Pancreas (tissue), 10 donors: ENCODE data around the gene N4BP2L2. TPM values are rescaled to one million over a fixed set of nuclear protein-coding genes. Genes with fewer than 3 reads are reported as not detected.

Experiments used
- ATAC-seq, 4 donors: fragments of 200-7000 bp; cut with Tn5 transposase; one replicate each; pipeline versions ENCODE4 v1.8.0 to v1.9.1; 2020; ENCODE audit warnings: mild to moderate bottlenecking in 4 of 4, moderate library complexity in 4 of 4
- DNase-seq, 6 donors: peaks; one replicate each; pipeline ENCODE4 v3.0.0-alpha.2; 2020
- FAIRE-seq: peaks from 2 replicates; lab custom pipeline; 2012; peaks lifted over from hg19 to GRCh38; lab: Jason Lieb, UNC
- H3K27ac ChIP-seq, 4 donors: fragments of 200-600 bp; sonication (generic); 1 replicate in 3 of 4; 2 replicates in 1 of 4; pipeline versions ENCODE4 v1.5.0 to v1.8.0; 2020
- H3K27me3 ChIP-seq, 4 donors: fragments of 200-600 bp; one replicate each; pipeline ENCODE4 v1.8.0; 2021
- H3K36me3 ChIP-seq, 3 donors: fragments of 200-600 bp; sonication (generic) in 1 of 3; one replicate each; pipeline versions ENCODE4 v1.5.0 to v1.8.0; 2020 to 2021
- H3K4me1 ChIP-seq, 3 donors: fragments of 200-600 bp; one replicate each; pipeline ENCODE4 v1.8.0; 2021
- H3K4me3 ChIP-seq, 4 donors: fragments of 200-600 bp; sonication (generic) in 2 of 4; one replicate each; pipeline versions ENCODE4 v1.5.0 to v1.8.0; 2020 to 2021
- H3K9me3 ChIP-seq, 4 donors: fragments of 200-600 bp; one replicate each; pipeline ENCODE4 v1.8.0; 2021
- CTCF ChIP-seq, 4 donors: fragments of 200-600 bp; sonication (generic) in 3 of 4; IDR thresholded peaks; one replicate each; pipeline versions ENCODE4 v1.5.0 to v1.8.0; 2021; ENCODE audit warnings: antibody characterized with exemption in 4 of 4
- WGBS, 2 donors: extraction: QIAGEN DNeasy Blood & Tissue Kit; methylation state at CpG; one replicate each; pipeline ENCODE4 v1.1.7; 2013; 5-methylcytosine and 5-hydroxymethylcytosine counted together
- intact Hi-C, 3 donors: fragments of 100-400 bp; cut with DNase I; formaldehyde crosslinking; loops; one replicate each; pipeline versions ENCODE4 v1.11.1 to v1.14.2; 2022
- polyA plus RNA-seq, 2 donors: library from polyadenylated mRNA; stranded (reverse); fragments of 200-250 nt; gene quantifications; one replicate each; pipeline ENCODE4 v1.2.3, GENCODE V29; 2013
- total RNA-seq, 6 donors: library from RNA; stranded (reverse); fragmentation: NEBNext Ultra II Directional in 4 of 6; extraction: Animal tissue kit (Norgen Biotek cat#: 25700) in 4 of 6; gene quantifications; one replicate each; pipeline versions ENCODE4 v1.2.1 to v1.2.4, GENCODE V29; 2021 to 2023
- donor health status: healthy with polysubstance abuse.
- donor health status: DM: no; HTN: no; CAD: no; lungs with moderate emphysema.
- donor health status: DM: no; HTN: no; CAD: no.
- donor health status: control.
- donor health status: control.
- donor health status: Bipolar disorder and iron deficiency.
- donor health status: DM: yes; HTN: yes; CAD: no.
- donor health status: DM: no; HTN: no; CAD: no.
- donor health status: DM: no; HTN: no; CAD: no.
- donor health status: DM: yes; HTN: yes; CAD: no.

N4BP2L2 gene
- total and polyA plus RNA-seq, 8 donors = 31.5 to 79.9 (median 50.3) TPM

GRCh38 chr13:32535748-32536147 is 2.8 kb downstream of the N4BP2L2 start:
- Histone ChIP-seq H3K27ac (no peak overlapping the region), H3K9me3 (no peaks in the 10 kb centered on the region), H3K27me3 (no peaks in the 10 kb centered on the region), H3K4me1 (peaks cover 4 to 45% (median 34%) of the 10 kb centered on the region in 3 donors), H3K4me3 (no peak overlapping the region), H3K36me3 (peaks cover 0 to 7% (median 0%) of the 10 kb centered on the region in 3 donors)
- no peak for TF ChIP-seq CTCF (IDR thresholded peaks at IDR 0.05)
- FAIRE-seq (no peak), ATAC-seq (no peak), DNase-seq (no peak)
- intact Hi-C loops = no loop called here
- 94 to 98% methylated on average over 2 of the region's 2 CpGs for WGBS, 2 donors

GRCh38 chr13:32535115-32535514 is 3.5 kb downstream of the N4BP2L2 start:
- Histone ChIP-seq H3K36me3 (peaks cover 0 to 7% (median 0%) of the 10 kb centered on the region in 3 donors), H3K4me1 (peaks cover 4 to 46% (median 34%) of the 10 kb centered on the region in 3 donors), H3K27me3 (no peaks in the 10 kb centered on the region), H3K27ac (no peak overlapping the region), H3K4me3 (no peak overlapping the region), H3K9me3 (no peaks in the 10 kb centered on the region)
- ATAC-seq = no peak
- intact Hi-C loops = no loop called here
- WGBS, 2 donors = 33 to 35% methylated on average over 1 of the region's 1 CpG
- no peak for FAIRE-seq
- no peak for DNase-seq
- no peak for TF ChIP-seq CTCF (IDR thresholded peaks at IDR 0.05)

- ATAC-seq = peak; percentile 40 to 86 (median 74)
- Histone ChIP-seq H3K4me3 (no peak overlapping the region), H3K4me1 (peaks cover 2 to 36% (median 29%) of the 10 kb centered on the region in 3 donors), H3K9me3 (no peaks in the 10 kb centered on the region), H3K27me3 (no peaks in the 10 kb centered on the region), H3K27ac (peak overlapping the region in 1 of 4 donors; percentile 24), H3K36me3 (peaks cover 0 to 1% (median 0%) of the 10 kb centered on the region in 3 donors)
- no peak for TF ChIP-seq CTCF (IDR thresholded peaks at IDR 0.05)
- FAIRE-seq = peak; percentile 43
- DNase-seq = peak in 1 of 6 donors; percentile 20
- WGBS, 2 donors = 70 to 90% methylated on average over 2 of the region's 2 CpGs
- intact Hi-C loops = no loop called here
Observed at GRCh38 chr13:32530841-32531253, 7.7 kb downstream of the N4BP2L2 start.

- H3K27ac ChIP-seq = no peak overlapping the region
- no peak for TF ChIP-seq CTCF (IDR thresholded peaks at IDR 0.05)
- intact Hi-C loops = no loop called here
- ATAC-seq (peak in 1 of 4 donors; percentile 21), DNase-seq (no peak), FAIRE-seq (peak; percentile 17)
- H3K27me3 ChIP-seq = no peaks in the 10 kb centered on the region
- H3K36me3 ChIP-seq = no peaks in the 10 kb centered on the region
- H3K4me1 ChIP-seq = peaks cover 0 to 17% (median 12%) of the 10 kb centered on the region in 3 donors
- 30 to 34% methylated on average over 3 of the region's 3 CpGs for WGBS, 2 donors
- H3K4me3 ChIP-seq = no peak overlapping the region
- H3K9me3 ChIP-seq = no peaks in the 10 kb centered on the region
Observed at GRCh38 chr13:32528358-32528757, 10.2 kb downstream of the N4BP2L2 start.

GRCh38 chr13:32527151-32527550 is 11.4 kb downstream of the N4BP2L2 start:
- TF ChIP-seq CTCF (IDR thresholded peaks at IDR 0.05) = no peak
- ATAC-seq = no peak
- no peak for DNase-seq
- no peak overlapping the region for H3K27ac ChIP-seq
- no peaks in the 10 kb centered on the region for H3K9me3 ChIP-seq
- intact Hi-C loops = no loop called here
- WGBS, 2 donors = 59 to 62% methylated on average over 3 of the region's 3 CpGs
- H3K4me1 ChIP-seq = peaks cover 0 to 17% (median 12%) of the 10 kb centered on the region in 3 donors
- FAIRE-seq = no peak
- no peaks in the 10 kb centered on the region for H3K27me3 ChIP-seq
- H3K36me3 ChIP-seq = peaks cover 0 to 2% (median 0%) of the 10 kb centered on the region in 3 donors
- no peak overlapping the region for H3K4me3 ChIP-seq
